NB4 (cell line): ENCODE measurements around the gene SLC22A23.
"Not testable (repeated sequence)": the region's sequence is repeated elsewhere in the genome, so short reads cannot be mapped to it uniquely, and the experiment has no call there.

Source experiments
- DNase-seq: peaks from one replicate; pipeline ENCODE4 v3.0.0; 2010; ENCODE audit warnings: low read depth
- H3K4me3 ChIP-seq: one replicate; pipeline ENCODE4 v1.5.1; 2011; ENCODE audit warnings: mild to moderate bottlenecking, low read depth, low read length, moderate library complexity
- CTCF ChIP-seq: IDR thresholded peaks from one replicate; pipeline ENCODE4 v1.5.1; 2012; ENCODE audit warnings: low read depth, low read length
- MAX ChIP-seq: IDR thresholded peaks from 2 replicates; pipeline ENCODE4 v1.6.1; 2011; ENCODE audit warnings: low read depth, low read length
- MYC ChIP-seq: IDR thresholded peaks from 2 replicates; pipeline ENCODE4 v1.6.1; 2011; ENCODE audit warnings: low read depth, low read length
- POLR2A ChIP-seq: IDR thresholded peaks from 2 replicates; pipeline ENCODE4 v1.6.1; 2011; ENCODE audit warnings: mild to moderate bottlenecking; ENCODE audit not compliant: insufficient read length; ENCODE audit errors: extremely low read depth

The SLC22A23 gene

GRCh38 chr6:3251462-3252314 lies 205.2 kb downstream of the SLC22A23 start:
- TF ChIP-seq POLR2A (no peak), CTCF (peak; percentile 98), MYC (no peak)
- H3K4me3 ChIP-seq = no peak overlapping the region
- peak; percentile 86 for DNase-seq

- H3K4me3 ChIP-seq = no peak overlapping the region
- TF ChIP-seq MAX = no peak
- no peak for TF ChIP-seq CTCF
- no peak for TF ChIP-seq POLR2A
- no peak for TF ChIP-seq MYC
- no peak for DNase-seq
Observed at GRCh38 chr6:3250231-3250675, 206.6 kb downstream of the SLC22A23 start.

DNA sequence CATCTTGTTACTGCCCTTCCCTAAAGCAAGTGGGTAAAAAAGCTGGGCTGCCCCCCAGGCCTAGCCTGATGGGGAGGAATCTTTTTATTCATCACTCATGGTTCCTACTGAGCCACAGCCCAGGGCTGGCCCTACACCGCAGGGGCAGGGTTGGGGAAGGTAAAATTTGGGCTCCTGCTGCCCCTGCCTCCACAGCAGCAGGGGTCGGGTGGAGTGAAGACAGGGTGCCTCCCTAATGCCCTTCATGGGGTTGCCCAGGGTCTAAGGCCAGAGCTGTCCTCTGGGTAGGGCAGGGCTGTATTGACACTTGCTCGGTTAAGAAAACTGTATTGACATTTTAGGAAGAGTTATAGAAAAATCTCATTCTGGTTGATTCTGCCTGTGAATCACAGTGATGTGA lies 207.0 kb downstream of the SLC22A23 start:
- no peak for DNase-seq
- H3K4me3 ChIP-seq = no peak overlapping the region
- no peak for TF ChIP-seq POLR2A
- TF ChIP-seq MAX = no peak
- TF ChIP-seq MYC = no peak
- TF ChIP-seq CTCF = no peak

DNA sequence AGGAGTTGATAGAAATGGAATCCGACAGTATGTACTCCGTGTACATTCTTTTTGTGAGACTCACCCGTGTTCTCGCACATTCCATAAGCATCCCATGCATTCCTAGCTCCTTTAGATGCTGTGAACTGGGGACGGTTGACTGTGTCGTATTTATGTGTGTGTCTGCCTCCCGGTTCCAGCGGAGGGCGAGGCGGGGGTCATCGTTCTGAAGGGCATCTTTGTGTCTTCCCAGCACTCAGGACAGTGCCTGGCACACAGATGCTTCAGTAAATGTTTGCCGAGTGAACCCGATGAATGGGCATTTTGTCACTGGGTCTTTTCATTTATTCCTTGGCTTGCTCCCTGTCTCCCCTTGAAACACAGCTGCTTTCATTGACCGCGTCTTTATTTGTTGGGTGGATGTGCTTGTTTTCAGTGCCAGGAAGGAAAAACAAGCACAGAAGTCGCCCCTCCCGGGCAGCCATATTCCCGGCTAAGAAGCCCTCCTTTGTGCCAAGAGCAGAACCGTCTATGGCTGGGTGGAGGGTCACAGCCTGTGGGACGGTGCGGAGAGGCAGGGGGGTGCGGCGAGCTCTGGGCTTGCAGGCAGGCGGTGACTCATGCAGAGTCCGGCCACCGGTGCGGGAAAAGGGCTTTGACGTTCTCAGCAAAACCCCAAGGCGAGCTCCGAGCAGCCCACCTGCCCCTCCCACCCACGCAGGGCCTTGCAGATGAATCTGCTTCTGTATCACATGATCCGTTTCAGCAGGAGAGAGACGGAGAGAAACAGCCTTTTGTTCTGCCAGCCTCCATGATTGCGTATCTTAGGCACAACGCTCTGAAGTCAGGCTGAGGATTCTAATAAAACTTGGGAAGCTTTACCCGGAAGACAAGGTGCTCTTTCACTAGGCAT lies 209.3 kb downstream of the SLC22A23 start:
- peak; percentile 70 for DNase-seq
- H3K4me3 ChIP-seq = no peak overlapping the region
- TF ChIP-seq MYC (0 out of 2 replicates have a peak, but pooled peaks have one; percentile 9), MAX (no peak), POLR2A (no peak), CTCF (no peak)

- TF ChIP-seq MYC (no peak), POLR2A (no peak), CTCF (no peak), MAX (no peak)
- no peak overlapping the region for H3K4me3 ChIP-seq
- no peak for DNase-seq
Observed at GRCh38 chr6:3245216-3245615, 211.6 kb downstream of the SLC22A23 start.

GRCh38 chr6:3244832-3245161 lies 212.1 kb downstream of the SLC22A23 start:
- not testable (repeated sequence) for DNase-seq, H3K4me3 ChIP-seq
